Large intestine (tissue), 3 donors: ENCODE measurements around the gene SPATA33. TPM values are rescaled to one million over a fixed set of nuclear protein-coding genes. Genes with fewer than 3 reads are reported as not detected.
"Not testable (repeated sequence)": the region's sequence is repeated elsewhere in the genome, so short reads cannot be mapped to it uniquely, and the experiment has no call there.

Source experiments
- DNase-seq, 2 donors: peaks; one replicate each; pipeline versions ENCODE4 v3.0.0 to v3.0.0-alpha.2; 2013
- H3K27ac ChIP-seq: one replicate; pipeline ENCODE4 v1.5.1; 2013; ENCODE audit warnings: low read length
- H3K27me3 ChIP-seq: 2 replicates; pipeline ENCODE4 v1.6.1; 2013; ENCODE audit warnings: low read length; ENCODE audit not compliant: control insufficient read depth, insufficient read depth
- H3K36me3 ChIP-seq: 2 replicates; pipeline ENCODE4 v1.6.1; 2013; ENCODE audit warnings: low read length; ENCODE audit not compliant: control insufficient read depth, insufficient read depth
- H3K4me1 ChIP-seq: one replicate; pipeline ENCODE4 v1.6.1; 2013; ENCODE audit warnings: low read length; ENCODE audit not compliant: control insufficient read depth, insufficient read depth
- H3K4me3 ChIP-seq: one replicate; pipeline ENCODE4 v1.5.1; 2013; ENCODE audit warnings: low read length
- H3K9me3 ChIP-seq: one replicate; pipeline ENCODE4 v1.6.1; 2013; ENCODE audit warnings: mild to moderate bottlenecking, low read depth, low read length, moderate library complexity; ENCODE audit not compliant: control insufficient read depth
- WGBS: methylation state at CpG from one replicate; pipeline ENCODE4 v1.1.5; 2013; ENCODE audit warnings: low lambda C conversion rate; ENCODE audit not compliant: insufficient coverage; 5-methylcytosine and 5-hydroxymethylcytosine counted together
- polyA plus RNA-seq: library from polyadenylated mRNA; unstranded; fragments of 120-200 nt; gene quantifications from one replicate; pipeline ENCODE4 v1.2.1, GENCODE V29; 2013

The SPATA33 gene
- polyA plus RNA-seq, 1 donor, result 11.0 TPM

DNA sequence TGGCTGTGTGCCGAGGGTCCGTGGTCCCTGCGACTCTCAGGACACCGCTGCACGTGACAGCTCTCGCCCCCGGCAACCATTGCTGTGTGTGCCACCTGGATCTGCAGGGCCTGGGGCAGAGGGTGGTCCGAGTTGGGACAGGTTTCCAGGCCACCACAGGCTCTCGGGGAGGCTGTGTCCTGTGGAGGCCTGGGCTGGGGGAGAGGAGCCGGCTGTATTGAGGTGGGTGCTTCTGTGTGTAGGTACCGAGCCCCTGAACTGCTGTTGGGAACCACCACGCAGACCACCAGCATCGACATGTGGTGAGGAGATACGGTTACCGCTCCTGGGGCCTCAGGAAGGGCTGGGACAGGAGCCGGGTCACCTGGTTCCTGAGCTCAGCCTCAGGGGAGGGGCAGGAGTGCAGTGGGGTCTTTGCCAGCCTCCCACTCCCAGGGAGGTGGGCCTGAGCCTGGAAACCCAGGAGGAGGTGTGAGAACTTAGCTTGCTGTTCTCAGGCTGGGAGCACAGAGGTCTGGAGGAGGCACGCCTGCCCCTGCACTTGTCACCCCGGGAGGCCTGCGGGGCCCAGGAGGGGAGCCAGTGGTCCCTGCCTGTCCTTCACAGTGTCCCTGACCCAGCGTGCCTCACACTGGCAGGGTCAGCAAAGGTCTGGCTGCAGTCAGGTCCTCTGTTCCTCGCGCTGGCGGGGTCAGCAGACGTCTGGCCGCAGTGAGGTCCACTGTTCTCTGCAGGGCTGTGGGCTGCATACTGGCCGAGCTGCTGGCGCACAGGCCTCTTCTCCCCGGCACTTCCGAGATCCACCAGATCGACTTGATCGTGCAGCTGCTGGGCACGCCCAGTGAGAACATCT lies 36.5 kb downstream of the SPATA33 start:
- Histone ChIP-seq H3K4me3 (no peak overlapping the region), H3K27ac (no peak overlapping the region), H3K9me3 (peaks cover 3% of the 10 kb centered on the region), H3K36me3 (peaks cover 89% of the 10 kb centered on the region), H3K27me3 (no peaks in the 10 kb centered on the region), H3K4me1 (peaks cover 15% of the 10 kb centered on the region)
- DNase-seq, result no peak
- no CpG with 5 or more reads among the region's 32 CpGs for WGBS

- H3K27ac ChIP-seq, result peak overlapping the region; percentile 49
- WGBS, result no CpG with 5 or more reads among the region's 23 CpGs
- not testable (repeated sequence) for H3K9me3 ChIP-seq, H3K4me3 ChIP-seq, DNase-seq, H3K27me3 ChIP-seq
- peaks cover 17% of the 10 kb centered on the region for H3K4me1 ChIP-seq
- peaks cover 86% of the 10 kb centered on the region for H3K36me3 ChIP-seq
Measured at GRCh38 chr16:89694784-89695085, 37.1 kb downstream of the SPATA33 start.

DNA sequence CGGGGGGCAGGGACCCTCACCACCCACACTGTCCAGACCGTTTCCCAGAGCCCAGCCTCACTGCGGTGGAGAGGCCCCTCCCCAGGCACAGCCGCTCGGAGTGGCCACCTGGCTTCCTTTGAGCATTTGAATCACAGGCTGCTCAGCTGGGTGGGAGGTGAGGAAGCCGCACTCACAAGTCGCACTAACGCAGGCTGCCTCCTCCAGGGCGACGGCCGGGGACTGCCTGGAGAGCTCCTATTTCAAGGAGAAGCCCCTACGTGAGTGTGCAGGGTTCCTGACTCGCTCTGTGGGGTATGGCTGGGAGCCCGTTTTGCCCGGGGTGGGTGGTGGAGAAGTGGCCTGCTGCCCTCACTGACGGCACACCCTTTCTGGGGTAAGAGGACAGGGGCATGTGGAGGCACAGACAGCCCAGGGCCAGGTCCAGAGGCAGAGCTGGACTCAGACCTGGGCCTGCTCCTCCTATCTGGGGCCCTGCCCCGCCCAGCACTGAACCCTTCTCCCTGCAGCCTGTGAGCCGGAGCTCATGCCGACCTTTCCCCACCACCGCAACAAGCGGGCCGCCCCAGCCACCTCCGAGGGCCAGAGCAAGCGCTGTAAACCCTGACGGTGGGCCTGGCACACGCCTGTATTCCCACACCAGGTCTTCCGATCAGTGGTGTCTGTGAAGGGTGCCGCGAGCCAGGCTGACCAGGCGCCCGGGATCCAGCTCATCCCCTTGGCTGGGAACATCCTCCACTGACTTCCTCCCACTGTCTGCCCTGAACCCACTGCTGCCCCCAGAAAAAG lies 37.6 kb downstream of the SPATA33 start:
- H3K36me3 ChIP-seq, result peaks cover 81% of the 10 kb centered on the region
- H3K27ac ChIP-seq, result peak overlapping the region; percentile 49
- no peaks in the 10 kb centered on the region for H3K27me3 ChIP-seq
- DNase-seq, result peak; percentile 64 to 75
- no peak overlapping the region for H3K4me3 ChIP-seq
- WGBS, result no CpG with 5 or more reads among the region's 31 CpGs
- peaks cover 20% of the 10 kb centered on the region for H3K4me1 ChIP-seq
- H3K9me3 ChIP-seq, result peaks cover 3% of the 10 kb centered on the region

GRCh38 chr16:89695875-89696669 lies 38.4 kb downstream of the SPATA33 start:
- no peak for DNase-seq
- H3K4me1 ChIP-seq, result peaks cover 25% of the 10 kb centered on the region
- peaks cover 75% of the 10 kb centered on the region for H3K36me3 ChIP-seq
- no CpG with 5 or more reads among the region's 25 CpGs for WGBS
- no peak overlapping the region for H3K27ac ChIP-seq
- H3K27me3 ChIP-seq, result no peaks in the 10 kb centered on the region
- peaks cover 3% of the 10 kb centered on the region for H3K9me3 ChIP-seq
- no peak overlapping the region for H3K4me3 ChIP-seq

GRCh38 chr16:89696670-89697128 lies 39.1 kb downstream of the SPATA33 start:
- peak in 1 of 2 donors; percentile 27 for DNase-seq
- Histone ChIP-seq H3K4me3 (no peak overlapping the region), H3K27me3 (no peaks in the 10 kb centered on the region), H3K27ac (no peak overlapping the region), H3K9me3 (peaks cover 3% of the 10 kb centered on the region), H3K36me3 (peaks cover 68% of the 10 kb centered on the region), H3K4me1 (peaks cover 25% of the 10 kb centered on the region)
- WGBS, result no CpG with 5 or more reads among the region's 18 CpGs

- H3K36me3 ChIP-seq, result peaks cover 63% of the 10 kb centered on the region
- peaks cover 25% of the 10 kb centered on the region for H3K4me1 ChIP-seq
- WGBS, result no CpG with 5 or more reads among the region's 19 CpGs
- H3K4me3 ChIP-seq, result no peak overlapping the region
- DNase-seq, result no peak
- no peak overlapping the region for H3K27ac ChIP-seq
- peaks cover 3% of the 10 kb centered on the region for H3K9me3 ChIP-seq
- H3K27me3 ChIP-seq, result no peaks in the 10 kb centered on the region
Measured at GRCh38 chr16:89697161-89697615, 39.6 kb downstream of the SPATA33 start.

DNA sequence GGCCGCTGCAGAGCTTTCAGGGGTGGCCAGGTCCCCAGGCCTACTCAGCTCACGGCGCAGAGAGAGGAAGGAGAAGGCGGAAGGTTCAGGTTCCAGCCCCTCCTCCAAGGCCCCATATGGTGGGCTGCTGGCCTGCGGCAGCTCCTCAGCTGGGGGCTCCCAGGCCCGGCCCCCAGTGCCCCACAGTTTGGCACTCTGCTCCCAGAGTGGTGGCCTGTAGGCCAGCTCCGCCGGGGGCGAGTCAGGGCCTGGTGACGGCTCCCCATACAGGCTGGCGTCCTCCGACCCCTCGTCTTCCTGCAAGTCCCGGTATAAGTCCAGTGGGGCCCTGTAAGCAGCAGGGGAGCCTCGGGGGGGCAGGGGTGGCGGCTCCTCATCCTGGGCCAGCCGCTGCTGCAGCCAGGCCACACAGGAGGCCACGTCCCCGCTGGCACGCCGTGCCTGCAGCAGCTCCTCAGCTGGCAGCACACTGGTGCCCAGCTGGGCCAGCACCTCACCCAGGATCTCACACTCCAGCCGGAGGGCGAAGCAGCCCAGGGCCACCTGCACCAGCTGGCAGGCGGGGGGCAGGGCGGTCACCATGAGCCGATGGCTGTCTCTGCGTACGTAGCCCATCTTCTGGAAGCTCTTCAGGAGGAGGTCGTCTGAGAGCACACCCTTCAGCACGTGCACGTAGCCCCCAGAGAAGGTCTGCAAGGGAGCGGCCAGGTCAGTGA lies 40.1 kb downstream of the SPATA33 start:
- Histone ChIP-seq H3K27me3 (no peaks in the 10 kb centered on the region), H3K9me3 (peaks cover 3% of the 10 kb centered on the region), H3K4me1 (peaks cover 29% of the 10 kb centered on the region), H3K4me3 (no peak overlapping the region), H3K27ac (no peak overlapping the region), H3K36me3 (peaks cover 59% of the 10 kb centered on the region)
- no peak for DNase-seq
- no CpG with 5 or more reads among the region's 32 CpGs for WGBS

GRCh38 chr16:89698717-89699116 lies 41.1 kb downstream of the SPATA33 start:
- Histone ChIP-seq H3K4me1 (peaks cover 29% of the 10 kb centered on the region), H3K36me3 (peaks cover 50% of the 10 kb centered on the region)
- H3K9me3 ChIP-seq, H3K27ac ChIP-seq, DNase-seq, H3K4me3 ChIP-seq, H3K27me3 ChIP-seq: not testable (repeated sequence)
- WGBS, result 100% methylated on average over 1 of the region's 14 CpGs

- not testable (repeated sequence) for H3K9me3 ChIP-seq, H3K27me3 ChIP-seq, DNase-seq
- H3K27ac ChIP-seq, result peak overlapping the region; percentile 34
- H3K4me3 ChIP-seq, result peak overlapping the region; percentile 22
- peaks cover 25% of the 10 kb centered on the region for H3K4me1 ChIP-seq
- H3K36me3 ChIP-seq, result peaks cover 42% of the 10 kb centered on the region
- no CpG with 5 or more reads among the region's 18 CpGs for WGBS
Measured at GRCh38 chr16:89699629-89700099, 42.0 kb downstream of the SPATA33 start.
